Stimulated activated CD8-positive, alpha-beta memory T cell treated with anti-CD3 and anti-CD28 coated beads, Interleukin-7, amount 100 ng/mL, for 1 hour (primary cell): Measurements from ENCODE around the gene FCN1.
"Not testable (repeated sequence)": the region's sequence is repeated elsewhere in the genome, so short reads cannot be mapped to it uniquely, and the experiment has no call there.

Experiments
- DNase-seq, 2 donors: peaks; one replicate each; pipeline ENCODE4 v3.0.0-alpha.2; 2020; ENCODE audit warnings: low read depth in 2 of 2

Gene FCN1

DNA sequence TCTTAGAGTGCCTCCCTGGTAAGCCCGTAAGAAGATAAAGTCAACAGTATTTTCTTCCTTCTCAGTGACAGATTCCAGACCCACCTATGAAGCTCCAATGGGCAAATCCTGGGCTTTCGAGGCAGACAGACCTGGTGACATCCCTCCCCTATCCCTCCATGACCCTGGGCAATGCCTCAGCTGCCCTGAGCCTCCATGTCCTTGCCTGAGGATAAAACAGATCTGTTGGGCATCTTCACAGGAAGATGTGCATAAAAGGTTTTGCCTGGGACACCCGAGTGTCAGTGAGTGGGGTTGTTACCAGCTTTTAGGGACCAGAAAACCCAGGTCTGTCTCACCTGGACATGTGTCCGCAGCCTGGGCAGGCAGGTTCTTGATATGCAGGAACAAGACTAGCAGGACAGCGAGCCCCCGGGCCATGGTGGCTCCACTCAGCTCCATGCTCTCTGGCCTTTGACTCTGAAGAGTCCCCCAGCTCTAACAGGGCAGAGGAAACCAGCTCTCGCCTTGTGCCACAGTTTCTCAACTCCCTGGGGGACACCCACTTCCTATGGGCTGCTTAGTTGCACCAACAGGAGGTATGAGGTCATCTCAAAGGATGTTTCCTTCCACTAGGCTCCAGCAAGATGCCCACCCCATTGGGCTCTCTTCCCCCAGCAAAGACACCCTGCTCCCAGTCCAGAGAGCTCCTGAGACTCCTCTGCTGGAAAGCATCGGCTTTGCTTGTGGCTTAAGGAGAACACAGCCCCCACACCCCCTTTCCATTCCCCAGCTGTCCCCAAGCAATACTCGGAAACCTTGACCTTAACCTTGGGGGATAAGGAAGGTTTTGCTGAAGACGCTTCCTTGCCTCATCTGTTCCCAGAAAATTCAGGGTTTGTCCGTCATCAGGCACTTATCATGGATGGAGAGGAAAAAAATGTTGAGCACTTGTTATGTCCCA, at the start of gene FCN1:
Gene FCN1, minus strand, starts transcription at position 482 of the 943 bp plus-strand sequence. Its CDS starts 41 bp downstream, at position 441.
- no peak for DNase-seq

DNA sequence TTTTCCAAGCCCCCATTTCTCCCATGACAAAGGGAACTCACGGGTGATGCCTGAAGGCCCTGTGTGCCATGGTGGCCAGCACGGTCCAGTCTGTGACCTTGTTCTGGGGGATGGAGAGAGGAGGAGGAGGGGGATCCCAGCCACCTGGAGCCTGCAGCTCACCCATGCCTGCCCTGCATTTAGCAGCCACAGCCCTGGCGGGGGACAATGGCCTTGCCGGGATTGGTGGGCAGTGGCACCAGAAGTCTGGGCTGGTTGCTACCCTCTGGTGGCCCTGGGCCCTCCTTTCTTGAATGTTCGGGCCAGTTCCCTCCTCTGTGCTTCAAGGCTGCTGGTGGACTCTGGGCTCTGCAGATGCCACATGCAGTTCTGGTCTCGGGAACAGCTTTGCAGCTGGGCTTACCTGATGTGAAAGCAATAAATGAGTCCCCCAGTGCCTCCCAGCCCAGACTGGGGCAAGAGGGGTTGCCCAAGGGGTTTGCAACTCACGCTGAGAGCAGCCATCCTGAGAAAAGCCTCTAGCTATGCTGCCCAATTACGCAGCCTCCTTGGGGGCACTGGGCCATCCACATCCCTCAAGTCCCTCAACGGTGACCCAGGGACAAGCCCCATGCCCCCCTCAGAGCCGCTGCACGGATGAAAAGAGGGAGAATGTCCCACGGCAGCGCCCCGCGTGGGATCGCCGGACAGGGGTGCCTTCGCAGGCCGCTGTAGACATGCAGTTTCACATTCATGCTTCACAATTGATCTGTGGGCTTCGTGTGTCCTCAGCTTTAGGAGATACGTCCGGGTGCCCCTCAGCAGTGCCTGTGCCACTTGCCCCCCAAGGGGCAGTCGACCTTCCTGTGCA, 49.2 kb upstream of the FCN1 start:
- DNase-seq: no peak

DNA sequence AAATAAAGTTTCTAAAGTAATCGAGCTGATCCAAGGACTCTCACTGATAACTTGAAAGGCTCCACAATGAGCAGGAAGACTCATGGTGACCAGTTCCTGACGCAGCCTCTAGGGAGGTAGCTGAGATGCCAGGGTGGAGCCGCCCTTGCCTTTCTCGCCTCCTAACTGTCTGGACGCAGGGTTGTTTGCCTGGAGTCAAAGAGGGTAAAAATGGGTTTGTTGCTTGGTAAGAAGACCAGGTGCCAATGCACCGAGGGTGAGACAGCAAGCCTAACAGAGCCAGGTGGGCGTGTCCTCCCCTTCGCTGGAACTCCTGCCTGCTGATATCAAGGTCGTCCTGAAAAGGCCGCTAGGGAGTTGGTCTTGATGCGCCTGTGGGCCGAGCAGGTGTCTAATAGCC, 48.6 kb upstream of the FCN1 start:
- no peak for DNase-seq

DNA sequence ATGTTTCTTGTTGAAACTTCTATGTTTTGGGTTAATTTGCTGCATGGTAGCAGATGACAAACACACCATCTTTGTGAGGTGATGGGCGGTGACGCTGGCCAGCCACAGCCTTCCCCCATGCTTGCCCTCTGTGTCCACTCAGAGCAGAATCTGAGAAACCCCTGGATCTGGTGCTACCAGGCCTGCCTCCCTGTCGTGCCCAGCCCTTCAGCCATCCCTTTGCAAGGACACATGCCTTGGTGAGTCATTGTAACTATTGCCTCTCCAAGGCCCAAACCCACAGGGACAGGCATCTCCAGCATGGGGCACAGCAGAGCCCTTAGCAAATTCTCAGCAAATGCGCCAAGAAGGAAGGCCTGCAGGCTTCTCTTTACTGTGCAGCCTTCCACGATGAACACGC, 48.1 kb upstream of the FCN1 start:
- DNase-seq: no peak

DNA sequence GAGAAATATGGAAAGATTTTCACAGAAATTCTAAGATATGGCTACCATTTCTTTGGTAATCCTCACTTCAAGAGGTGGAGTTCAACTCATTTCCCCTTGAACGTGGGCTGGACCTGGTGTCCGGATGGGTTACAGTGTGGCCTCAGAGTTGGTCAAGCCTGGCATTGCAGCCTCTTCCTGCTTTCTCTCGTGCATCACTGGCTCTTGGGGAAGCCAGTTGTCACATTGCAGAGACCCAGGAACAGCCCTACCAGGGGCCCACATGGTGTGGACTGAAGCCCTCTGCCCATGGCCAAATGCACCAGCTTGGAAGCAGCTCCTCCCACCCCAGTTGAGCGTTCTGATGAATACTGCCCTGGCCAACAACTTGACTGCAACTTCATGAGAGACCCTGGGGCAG, 47.7 kb upstream of the FCN1 start:
- DNase-seq: no peak

- no peak for DNase-seq
Measured at GRCh38 chr9:134964271-134965055, 46.8 kb upstream of the FCN1 start.

DNA sequence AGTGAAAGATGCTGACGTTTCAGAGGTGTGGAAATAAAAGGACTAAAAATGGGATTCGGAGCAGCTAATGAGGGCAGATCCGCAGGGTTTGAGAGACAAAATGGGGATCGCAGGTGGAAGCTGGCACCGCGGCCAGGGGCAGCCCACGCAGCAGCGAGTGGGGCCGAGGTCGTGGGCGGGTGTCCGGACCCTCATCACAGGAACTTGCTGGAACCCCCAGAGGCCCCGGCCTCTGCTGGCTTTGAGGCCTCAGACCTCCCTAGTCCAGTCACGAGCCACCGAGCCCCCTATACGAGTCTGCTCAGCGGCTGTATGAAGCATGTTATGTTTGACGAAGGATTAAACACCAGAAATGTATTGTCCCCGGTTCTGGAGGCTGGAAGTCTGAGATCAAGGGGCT, 45.8 kb upstream of the FCN1 start:
- no peak for DNase-seq

GRCh38 chr9:134962973-134963364, 45.3 kb upstream of the FCN1 start:
- DNase-seq: no peak

DNA sequence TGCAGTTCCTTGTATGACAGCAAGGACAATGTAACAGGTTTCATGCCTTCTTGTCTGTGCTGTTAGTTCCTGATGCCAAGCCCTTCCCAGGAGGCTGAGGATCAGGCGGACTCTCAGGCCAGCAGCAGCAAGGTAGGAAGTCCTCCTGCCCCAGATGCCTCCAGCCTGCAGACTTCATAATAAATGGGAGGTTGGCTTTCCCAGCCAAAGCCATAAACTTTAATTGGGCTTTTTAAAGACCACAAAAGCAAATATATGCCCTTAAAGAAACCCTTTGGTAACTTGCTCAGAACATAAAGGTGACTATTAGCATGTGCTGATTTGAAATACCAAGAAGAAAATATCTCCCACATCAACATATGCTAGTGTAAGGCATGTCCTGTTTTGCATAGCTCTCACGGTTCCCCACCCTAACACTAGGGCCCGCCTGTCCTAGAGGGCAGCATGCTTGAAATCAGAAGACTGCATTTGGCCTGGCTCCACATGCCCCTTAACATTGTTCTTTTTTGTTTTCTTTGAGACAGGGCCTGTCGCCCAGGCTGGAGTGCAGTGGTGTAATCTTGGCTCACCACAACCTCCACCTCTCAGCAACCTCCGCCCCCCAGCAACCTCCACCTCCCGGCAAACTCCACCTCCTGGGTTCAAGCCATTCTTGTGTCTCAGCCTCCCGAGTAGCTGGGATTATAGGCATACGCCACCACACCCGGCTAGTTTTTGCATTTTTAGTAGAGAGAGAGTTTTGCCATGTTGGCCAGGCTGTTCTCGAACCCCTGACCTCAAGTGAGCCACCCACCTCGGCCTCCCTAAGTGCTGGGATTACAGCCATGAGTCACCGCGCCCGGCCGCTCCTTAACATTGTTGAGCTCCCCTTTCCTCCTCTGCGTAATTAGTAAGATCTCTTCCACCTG, 44.6 kb upstream of the FCN1 start:
- DNase-seq: no peak

- no peak for DNase-seq
Measured at GRCh38 chr9:134961331-134962064, 43.8 kb upstream of the FCN1 start.

DNA sequence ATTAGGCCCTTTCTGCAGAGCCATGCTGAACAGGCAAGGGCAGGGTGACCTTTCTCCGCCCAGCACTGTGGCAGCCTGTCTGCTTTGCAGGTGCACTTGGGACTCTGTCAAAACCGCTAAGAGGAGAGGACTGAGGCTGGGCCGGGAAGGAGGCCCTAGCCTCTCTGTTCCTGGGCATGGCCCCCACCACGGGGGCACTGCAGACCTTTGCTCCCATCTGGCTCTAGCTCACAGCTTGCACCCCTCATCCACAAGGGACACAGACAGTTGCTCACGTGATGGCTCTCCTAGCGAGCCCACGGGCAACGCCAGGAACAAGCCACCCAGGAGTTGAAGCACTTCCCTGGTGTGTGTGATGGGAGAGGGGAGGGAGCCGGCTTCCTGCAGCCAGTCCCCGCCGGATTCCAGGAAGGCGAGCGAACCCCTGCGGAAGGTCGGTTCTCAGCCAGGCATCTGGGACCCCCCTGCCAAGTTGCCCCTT, 43.0 kb upstream of the FCN1 start:
- no peak for DNase-seq

DNA sequence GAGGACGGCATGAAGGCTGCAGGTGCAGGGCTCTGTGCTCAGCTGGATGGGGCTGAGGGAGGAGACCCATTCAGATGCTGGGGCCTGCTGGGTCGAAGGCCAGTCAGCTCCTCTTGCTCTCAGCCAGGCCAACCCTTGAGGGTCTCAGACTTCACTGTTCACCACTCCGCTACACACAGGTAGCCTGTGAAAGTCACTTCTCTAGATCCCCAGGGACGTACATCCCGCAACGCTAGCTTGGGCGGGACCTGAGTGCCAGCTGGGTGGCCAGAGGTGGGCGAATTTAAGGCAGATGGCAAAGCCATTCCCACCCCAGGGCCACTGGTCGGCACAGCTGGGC, 42.2 kb upstream of the FCN1 start:
- no peak for DNase-seq

- no peak for DNase-seq
Measured at GRCh38 chr9:134959126-134959970, 41.6 kb upstream of the FCN1 start.

DNA sequence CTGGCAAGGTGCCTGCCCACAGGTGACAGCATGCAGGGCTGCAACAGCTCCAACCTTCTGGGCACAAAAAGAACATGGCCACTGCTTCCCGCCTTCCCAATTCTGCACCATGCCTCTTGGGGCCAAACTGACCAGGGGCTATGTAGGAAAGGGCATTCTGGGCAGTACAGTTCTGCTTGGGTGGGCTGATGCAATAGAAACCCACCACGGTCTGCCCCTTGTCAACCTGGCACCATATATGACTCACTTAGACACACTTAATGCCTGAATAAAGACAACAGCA, 40.2 kb upstream of the FCN1 start:
- no peak for DNase-seq

DNA sequence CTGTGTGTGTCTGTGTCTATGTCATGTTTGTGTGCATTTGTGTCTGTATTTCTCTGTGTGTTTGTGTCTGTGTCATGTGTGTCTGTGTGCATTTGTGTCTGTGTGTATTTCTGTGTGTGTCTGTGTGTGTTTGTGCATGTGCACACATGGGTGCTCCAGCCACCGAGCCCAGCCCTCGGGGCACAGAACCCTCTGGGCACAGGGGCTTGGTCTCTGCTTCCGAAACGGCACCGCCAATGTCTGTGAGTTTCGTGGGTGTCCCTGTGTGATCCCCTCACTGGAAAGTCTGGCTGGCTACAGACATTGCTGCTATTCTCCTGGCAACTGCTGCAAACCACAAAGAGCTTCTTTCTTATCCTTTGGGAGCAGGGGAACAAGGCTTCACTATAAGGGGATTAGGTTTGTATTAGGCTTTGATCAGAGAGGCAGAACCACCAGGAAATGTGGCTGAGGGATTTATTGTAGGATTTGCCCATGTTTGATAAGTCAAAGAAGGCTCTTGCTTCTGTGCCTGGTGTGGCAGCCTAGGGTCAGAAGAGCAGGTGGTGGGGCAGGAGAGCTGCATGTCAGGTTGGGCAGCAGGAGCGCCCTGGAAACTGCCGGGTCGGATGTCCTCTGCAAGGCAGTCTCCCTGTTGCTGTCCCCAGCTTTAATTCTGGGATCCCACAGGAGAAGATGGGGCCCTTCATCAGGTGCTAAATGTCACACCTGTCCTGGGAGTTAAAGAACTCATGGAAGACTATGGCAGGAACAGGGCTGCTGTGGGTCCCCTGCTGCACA, 39.6 kb upstream of the FCN1 start:
- DNase-seq: no peak

DNA sequence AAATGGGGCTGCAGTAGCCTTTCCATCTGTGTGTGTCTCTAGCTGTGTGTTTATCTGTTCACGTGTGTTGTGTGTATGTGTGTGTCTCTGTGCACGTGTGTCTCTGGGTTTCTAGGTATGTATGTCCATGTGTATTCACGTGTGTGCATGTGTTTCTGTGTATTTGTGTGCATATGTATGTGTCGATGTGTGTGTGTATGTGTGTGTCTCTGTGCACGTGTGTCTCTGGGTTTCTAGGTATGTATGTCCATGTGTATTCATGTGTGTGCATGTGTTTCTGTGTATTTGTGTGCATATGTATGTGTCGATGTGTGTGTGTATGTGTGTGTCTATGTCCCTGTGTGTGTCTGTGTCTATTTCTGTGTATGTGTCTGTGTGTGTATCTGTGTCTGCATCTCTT, 38.7 kb upstream of the FCN1 start:
- not testable (repeated sequence) for DNase-seq

DNA sequence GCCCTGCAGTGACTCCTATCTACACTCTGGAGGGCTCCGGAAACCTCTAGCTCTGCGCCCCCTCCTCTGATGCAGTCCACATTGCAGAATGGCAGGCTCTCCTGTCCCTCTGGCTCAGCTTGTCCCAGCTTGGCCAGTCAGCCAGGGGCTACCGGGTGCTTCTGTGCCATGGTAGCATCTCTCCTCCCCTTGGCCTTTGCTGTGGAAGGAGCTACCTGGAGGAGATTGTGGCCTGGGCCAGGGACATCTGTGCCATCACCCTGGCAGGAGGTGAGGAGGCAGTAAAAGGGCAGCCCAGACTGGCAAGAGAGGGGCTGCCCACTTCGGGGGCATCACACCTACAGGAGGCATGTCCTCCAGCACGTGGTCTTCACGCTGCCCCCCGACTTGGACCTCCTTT, 38.1 kb upstream of the FCN1 start:
- DNase-seq: no peak

- no peak for DNase-seq
Measured at GRCh38 chr9:134955156-134955555, 37.4 kb upstream of the FCN1 start.

- no peak for DNase-seq
Measured at GRCh38 chr9:134951994-134952393, 34.3 kb upstream of the FCN1 start.
